ENCODE results near the gene SORCS2. TPM values are rescaled to one million over a fixed set of nuclear protein-coding genes. Genes with fewer than 3 reads are reported as not detected.

The SORCS2 gene
- total RNA-seq, 2 experiments from 2014 or later: 0.03 TPM; not detected in 1

GRCh38 chr4:7607156-7607910 is 415.0 kb downstream of the SORCS2 start:
- CTCF ChIA-PET (ENCODE audit: unreplicated experiment): no interaction called here
- no peak overlapping the region for H3K4me3 ChIP-seq (ENCODE audit: low read depth, low read length, poor library complexity, severe bottlenecking)
- no peak for DNase-seq (ENCODE audit: low spot score)
- POLR2A ChIA-PET: no interaction called here
- no peak overlapping the region for H3K4me2 ChIP-seq (ENCODE audit: low read length)
- no peak overlapping the region for H3K27ac ChIP-seq (ENCODE audit: low read depth, low read length, poor library complexity, severe bottlenecking)
- no peaks in the 10 kb centered on the region for H3K36me3 ChIP-seq (ENCODE audit: insufficient read depth, low read length)
- H3K9me3 ChIP-seq (ENCODE audit: low read length): no peaks in the 10 kb centered on the region
- H2AFZ ChIP-seq (ENCODE audit: low read length): no peak overlapping the region
- no peaks in the 10 kb centered on the region for H3K79me2 ChIP-seq (ENCODE audit: insufficient read depth, low read depth, low read length)
- H3K4me1 ChIP-seq (ENCODE audit: insufficient read depth, low read length, poor library complexity, severe bottlenecking): no peaks in the 10 kb centered on the region
- no peaks in the 10 kb centered on the region for H4K20me1 ChIP-seq (ENCODE audit: insufficient read depth, low read length)
- TF ChIP-seq CTCF (conservative IDR thresholded peaks at IDR 0.05; ENCODE audit: low read length) (no peak), EZH2phosphoT487 (IDR thresholded peaks at IDR 0.05; ENCODE audit: borderline replicate concordance, low read depth, low read length) (no peak)
- no TSS peak for BruUV-seq (replicated peaks)
- no peaks in the 10 kb centered on the region for H3K9me2 ChIP-seq (ENCODE audit: insufficient read depth, low read length)
- intact Hi-C loops (cut with micrococcal nuclease; ENCODE audit: unreplicated experiment): no loop called here

- Histone ChIP-seq H4K20me1 (ENCODE audit: insufficient read depth, low read length) (no peaks in the 10 kb centered on the region), H3K36me3 (ENCODE audit: insufficient read depth, low read length) (no peaks in the 10 kb centered on the region), H3K4me3 (ENCODE audit: low read depth, low read length, poor library complexity, severe bottlenecking) (no peak overlapping the region), H3K9me3 (ENCODE audit: low read length) (no peaks in the 10 kb centered on the region), H3K27ac (ENCODE audit: low read depth, low read length, poor library complexity, severe bottlenecking) (no peak overlapping the region), H3K4me2 (ENCODE audit: low read length) (no peak overlapping the region), H2AFZ (ENCODE audit: low read length) (no peak overlapping the region), H3K79me2 (ENCODE audit: insufficient read depth, low read depth, low read length) (no peaks in the 10 kb centered on the region), H3K9me2 (ENCODE audit: insufficient read depth, low read length) (no peaks in the 10 kb centered on the region), H3K4me1 (ENCODE audit: insufficient read depth, low read length, poor library complexity, severe bottlenecking) (no peaks in the 10 kb centered on the region)
- ChIA-PET CTCF (ENCODE audit: unreplicated experiment) (no interaction called here), POLR2A (no interaction called here)
- no peak for DNase-seq (ENCODE audit: low spot score)
- no TSS peak for BruUV-seq (replicated peaks)
- intact Hi-C loops (cut with micrococcal nuclease; ENCODE audit: unreplicated experiment): no loop called here
- TF ChIP-seq CTCF (conservative IDR thresholded peaks at IDR 0.05; ENCODE audit: low read length): no peak
- TF ChIP-seq EZH2phosphoT487 (IDR thresholded peaks at IDR 0.05; ENCODE audit: borderline replicate concordance, low read depth, low read length): no peak
Observed at GRCh38 chr4:7608046-7608445, 415.7 kb downstream of the SORCS2 start.

GRCh38 chr4:7609316-7609715 is 417.0 kb downstream of the SORCS2 start:
- CTCF ChIA-PET (ENCODE audit: unreplicated experiment): no interaction called here
- BruUV-seq (replicated peaks): no TSS peak
- H3K4me1 ChIP-seq (ENCODE audit: insufficient read depth, low read length, poor library complexity, severe bottlenecking): no peaks in the 10 kb centered on the region
- TF ChIP-seq CTCF (conservative IDR thresholded peaks at IDR 0.05; ENCODE audit: low read length) (no peak), EZH2phosphoT487 (IDR thresholded peaks at IDR 0.05; ENCODE audit: borderline replicate concordance, low read depth, low read length) (no peak)
- H3K79me2 ChIP-seq (ENCODE audit: insufficient read depth, low read depth, low read length): no peaks in the 10 kb centered on the region
- no peak overlapping the region for H2AFZ ChIP-seq (ENCODE audit: low read length)
- H3K36me3 ChIP-seq (ENCODE audit: insufficient read depth, low read length): no peaks in the 10 kb centered on the region
- H4K20me1 ChIP-seq (ENCODE audit: insufficient read depth, low read length): no peaks in the 10 kb centered on the region
- no peak for DNase-seq (ENCODE audit: low spot score)
- H3K9me2 ChIP-seq (ENCODE audit: insufficient read depth, low read length): no peaks in the 10 kb centered on the region
- POLR2A ChIA-PET: no interaction called here
- no peaks in the 10 kb centered on the region for H3K9me3 ChIP-seq (ENCODE audit: low read length)
- H3K4me2 ChIP-seq (ENCODE audit: low read length): no peak overlapping the region
- no peak overlapping the region for H3K4me3 ChIP-seq (ENCODE audit: low read depth, low read length, poor library complexity, severe bottlenecking)
- H3K27ac ChIP-seq (ENCODE audit: low read depth, low read length, poor library complexity, severe bottlenecking): no peak overlapping the region
- intact Hi-C loops (cut with micrococcal nuclease; ENCODE audit: unreplicated experiment): no loop called here

All from OCI-LY7 (cell line).